Astrocyte of the spinal cord (primary cell): Measurements from ENCODE around the gene SLC4A11.

ENCODE experiments used
- DNase-seq: peaks from one replicate; pipeline ENCODE4 v3.0.0; 2011; ENCODE audit warnings: low read depth, low spot score
- H3K4me3 ChIP-seq: 2 replicates; pipeline ENCODE4 v1.5.1; 2011; ENCODE audit warnings: low read depth, mild to moderate bottlenecking, low read length, moderate library complexity
- in situ Hi-C: cut with HindIII; loops from 2 replicates; pipeline ENCODE4 v1.10.0; 2017; ENCODE audit warnings: low sequenced_read_pairs
- TF ChIP-seq, protein P1 (sequence below): IDR thresholded peaks from 2 replicates; pipeline ENCODE4 v1.5.1; 2012; ENCODE audit warnings: low read depth, mild to moderate bottlenecking, low read length, inconsistent platforms

The SLC4A11 gene

DNA sequence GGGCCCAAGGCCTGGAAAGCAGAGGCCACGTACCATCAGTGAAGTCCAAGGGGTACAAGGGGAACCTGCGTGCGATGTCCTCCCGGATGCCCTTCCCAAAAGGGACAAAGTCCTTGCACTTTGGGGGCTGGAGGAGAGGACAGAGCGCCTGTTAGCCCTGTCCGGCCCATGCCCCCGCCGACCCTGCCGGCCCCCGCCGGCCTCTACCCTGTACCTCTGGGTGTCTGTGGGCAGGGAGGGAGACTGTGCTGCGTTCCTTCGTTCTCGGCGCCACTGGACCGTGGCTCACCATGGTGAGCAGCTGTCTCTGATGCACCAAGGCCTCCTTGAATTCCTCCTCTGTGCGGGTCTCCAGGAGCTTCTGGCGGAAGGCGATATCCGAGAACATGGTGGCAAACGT, 7.9 kb downstream of the SLC4A11 start:
- no peak overlapping the region for H3K4me3 ChIP-seq
- in situ Hi-C loops, result no loop called here
- DNase-seq, result no peak
- TF ChIP-seq, protein P1, sequence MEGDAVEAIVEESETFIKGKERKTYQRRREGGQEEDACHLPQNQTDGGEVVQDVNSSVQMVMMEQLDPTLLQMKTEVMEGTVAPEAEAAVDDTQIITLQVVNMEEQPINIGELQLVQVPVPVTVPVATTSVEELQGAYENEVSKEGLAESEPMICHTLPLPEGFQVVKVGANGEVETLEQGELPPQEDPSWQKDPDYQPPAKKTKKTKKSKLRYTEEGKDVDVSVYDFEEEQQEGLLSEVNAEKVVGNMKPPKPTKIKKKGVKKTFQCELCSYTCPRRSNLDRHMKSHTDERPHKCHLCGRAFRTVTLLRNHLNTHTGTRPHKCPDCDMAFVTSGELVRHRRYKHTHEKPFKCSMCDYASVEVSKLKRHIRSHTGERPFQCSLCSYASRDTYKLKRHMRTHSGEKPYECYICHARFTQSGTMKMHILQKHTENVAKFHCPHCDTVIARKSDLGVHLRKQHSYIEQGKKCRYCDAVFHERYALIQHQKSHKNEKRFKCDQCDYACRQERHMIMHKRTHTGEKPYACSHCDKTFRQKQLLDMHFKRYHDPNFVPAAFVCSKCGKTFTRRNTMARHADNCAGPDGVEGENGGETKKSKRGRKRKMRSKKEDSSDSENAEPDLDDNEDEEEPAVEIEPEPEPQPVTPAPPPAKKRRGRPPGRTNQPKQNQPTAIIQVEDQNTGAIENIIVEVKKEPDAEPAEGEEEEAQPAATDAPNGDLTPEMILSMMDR, result no peak

DNA sequence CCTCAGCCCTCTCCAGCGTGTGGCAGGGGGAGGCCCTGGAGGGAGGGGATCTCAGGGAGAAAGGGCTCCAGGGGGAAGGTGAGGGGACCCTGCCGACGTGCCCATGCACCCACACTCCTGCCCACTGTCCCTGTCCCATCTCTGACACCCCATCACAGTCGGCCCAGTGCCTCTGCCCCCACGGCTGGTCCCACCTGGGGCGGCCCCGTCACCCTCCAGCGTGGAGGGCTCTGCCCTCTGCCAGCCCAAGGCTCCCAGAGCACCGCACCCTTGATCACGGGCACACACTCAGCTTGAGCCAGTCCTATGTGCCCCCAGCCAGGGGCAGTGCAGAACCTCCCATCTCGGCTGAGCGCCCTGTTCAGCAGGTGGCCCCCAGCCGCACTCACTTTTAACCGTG, 9.2 kb downstream of the SLC4A11 start:
- no peak for DNase-seq
- TF ChIP-seq, protein P1, result no peak
- no peak overlapping the region for H3K4me3 ChIP-seq
- in situ Hi-C loops, result no loop called here

DNA sequence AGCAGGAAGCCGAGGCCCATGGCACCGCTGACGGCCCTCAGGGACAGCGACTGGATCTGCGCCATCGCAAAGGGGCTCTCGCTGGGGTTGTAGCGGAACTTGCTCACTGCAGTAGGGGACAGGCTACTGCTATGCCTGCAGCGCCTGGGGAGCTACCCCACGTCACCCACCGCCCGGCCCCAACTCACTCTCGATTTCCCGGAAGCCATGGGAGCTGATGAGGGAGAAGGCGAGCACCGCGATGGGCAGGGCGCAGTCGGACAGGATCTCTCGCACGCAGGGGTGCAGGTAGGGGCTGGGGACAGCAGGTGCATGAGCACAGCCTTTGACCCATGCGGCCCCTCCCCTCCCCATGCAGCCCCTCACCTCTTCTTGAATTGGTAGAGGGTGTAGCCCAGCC, 9.8 kb downstream of the SLC4A11 start:
- no peak overlapping the region for H3K4me3 ChIP-seq
- in situ Hi-C loops, result no loop called here
- no peak for DNase-seq
- TF ChIP-seq, protein P1, result no peak

DNA sequence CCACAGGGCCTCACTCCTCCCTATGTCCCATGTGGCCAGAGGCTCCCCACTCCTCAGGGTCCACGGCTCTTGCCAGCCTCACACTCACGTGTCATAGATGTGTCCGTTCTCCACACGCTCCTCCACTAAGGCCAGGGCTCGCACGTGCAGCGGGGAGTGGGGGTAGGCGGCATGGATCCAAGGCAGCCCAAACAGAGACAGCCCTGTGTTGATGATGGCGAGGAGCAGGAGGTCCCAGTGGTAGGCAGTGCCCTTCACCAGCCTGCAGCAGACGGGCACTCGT, 10.3 kb downstream of the SLC4A11 start:
- DNase-seq, result no peak
- TF ChIP-seq, protein P1, result no peak
- in situ Hi-C loops, result no loop called here
- no peak overlapping the region for H3K4me3 ChIP-seq

DNA sequence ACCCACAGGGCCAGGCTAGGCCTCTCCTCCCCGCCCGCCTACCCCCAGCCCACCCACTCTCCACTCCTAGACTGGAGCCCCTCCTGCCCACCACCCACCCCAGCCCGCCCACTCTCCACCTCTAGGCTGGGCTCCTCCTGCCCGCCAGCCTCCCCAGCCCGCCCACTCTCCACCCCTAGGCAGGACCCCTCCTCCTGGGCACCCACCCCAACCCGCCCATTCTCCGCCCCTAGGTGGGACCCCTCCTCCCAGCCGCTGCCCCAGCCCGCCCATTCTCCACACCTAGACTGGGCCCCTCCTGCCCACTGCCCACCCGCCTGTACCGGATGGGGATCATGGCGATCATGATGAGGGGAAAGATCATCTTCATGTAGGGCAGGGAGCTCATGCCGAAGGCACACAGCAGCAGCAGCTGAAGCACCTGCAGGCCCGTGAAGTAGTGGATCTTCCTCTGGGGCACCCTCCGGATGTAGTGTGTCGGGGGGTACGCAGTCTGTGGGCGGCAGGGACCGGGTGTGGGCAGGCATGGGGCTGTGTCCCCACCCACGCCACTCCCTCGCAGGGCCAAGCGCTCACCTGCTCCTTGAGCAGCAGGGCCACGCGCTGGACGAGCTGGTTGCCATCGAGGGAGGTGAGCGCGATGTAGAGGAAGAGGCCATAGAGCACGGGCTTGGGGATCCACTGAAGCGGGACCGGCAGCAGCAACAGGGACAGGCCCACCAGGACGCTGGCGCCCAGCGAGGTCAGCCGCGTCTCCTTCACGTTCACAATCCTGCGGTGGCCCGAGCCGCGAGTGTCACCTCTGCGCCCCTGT, 10.8 kb downstream of the SLC4A11 start:
- H3K4me3 ChIP-seq, result no peak overlapping the region
- in situ Hi-C loops, result no loop called here
- TF ChIP-seq, protein P1, result no peak
- DNase-seq, result no peak

DNA sequence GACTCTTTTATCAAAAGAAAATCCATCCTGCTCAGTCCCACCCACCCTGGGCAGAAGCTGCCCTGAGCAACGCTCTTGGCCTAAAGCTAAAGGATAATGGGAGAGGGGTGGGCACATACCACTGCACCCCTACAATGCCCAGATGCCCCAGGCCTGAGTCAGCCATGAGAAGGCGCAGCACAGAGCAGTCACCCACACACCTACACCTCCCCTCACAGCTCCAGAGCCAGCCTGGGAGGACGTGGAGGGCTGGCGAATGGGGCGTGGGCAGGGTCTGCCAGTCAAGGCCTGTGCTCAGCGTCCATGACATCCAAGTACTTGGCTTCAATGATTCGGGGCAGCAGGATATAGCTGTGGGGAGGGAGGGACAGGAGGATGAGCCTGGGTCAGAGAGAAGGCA, 11.5 kb downstream of the SLC4A11 start:
- H3K4me3 ChIP-seq, result no peak overlapping the region
- DNase-seq, result no peak
- in situ Hi-C loops, result no loop called here
- TF ChIP-seq, protein P1, result no peak
